Stomach (tissue), 4 donors: ENCODE results near the gene SIRT1.

Source experiments
- EP300 ChIP-seq: sonication (generic); formaldehyde crosslinking; IDR thresholded peaks from one replicate; pipeline ENCODE4 v1.6.1; 2017; ENCODE audit warnings: antibody characterized with exemption
- POLR2AphosphoS5 ChIP-seq, 3 donors: sonication (generic); formaldehyde crosslinking; IDR thresholded peaks; one replicate each; pipeline ENCODE4 v1.6.1; 2016; ENCODE audit warnings: antibody characterized with exemption in 3 of 3
- TF ChIP-seq, protein P1 (sequence below), 7 experiments: fragments of 450-650 bp in 4 of 7; fragments of 200-600 bp in 3 of 7; sonication (generic) in 3 of 7; IDR thresholded peaks; one replicate each; pipeline ENCODE4 v1.5.1; 2016 to 2019; ENCODE audit warnings: antibody characterized with exemption in 7 of 7, control low read depth in 2 of 7, mild to moderate bottlenecking in 1 of 7

- TF ChIP-seq POLR2AphosphoS5 (IDR thresholded peaks at IDR 0.05): peak; percentile 83 to 92 (median 89)
- no peak for TF ChIP-seq EP300
- TF ChIP-seq, protein P1, sequence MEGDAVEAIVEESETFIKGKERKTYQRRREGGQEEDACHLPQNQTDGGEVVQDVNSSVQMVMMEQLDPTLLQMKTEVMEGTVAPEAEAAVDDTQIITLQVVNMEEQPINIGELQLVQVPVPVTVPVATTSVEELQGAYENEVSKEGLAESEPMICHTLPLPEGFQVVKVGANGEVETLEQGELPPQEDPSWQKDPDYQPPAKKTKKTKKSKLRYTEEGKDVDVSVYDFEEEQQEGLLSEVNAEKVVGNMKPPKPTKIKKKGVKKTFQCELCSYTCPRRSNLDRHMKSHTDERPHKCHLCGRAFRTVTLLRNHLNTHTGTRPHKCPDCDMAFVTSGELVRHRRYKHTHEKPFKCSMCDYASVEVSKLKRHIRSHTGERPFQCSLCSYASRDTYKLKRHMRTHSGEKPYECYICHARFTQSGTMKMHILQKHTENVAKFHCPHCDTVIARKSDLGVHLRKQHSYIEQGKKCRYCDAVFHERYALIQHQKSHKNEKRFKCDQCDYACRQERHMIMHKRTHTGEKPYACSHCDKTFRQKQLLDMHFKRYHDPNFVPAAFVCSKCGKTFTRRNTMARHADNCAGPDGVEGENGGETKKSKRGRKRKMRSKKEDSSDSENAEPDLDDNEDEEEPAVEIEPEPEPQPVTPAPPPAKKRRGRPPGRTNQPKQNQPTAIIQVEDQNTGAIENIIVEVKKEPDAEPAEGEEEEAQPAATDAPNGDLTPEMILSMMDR (IDR thresholded peaks at IDR 0.05): no peak
Measured at GRCh38 chr10:67849331-67850011, 35.0 kb upstream of the SIRT1 start.
